Chondrocyte (in vitro differentiated cells): ENCODE measurements around the gene MRPL45. TPM values are rescaled to one million over a fixed set of nuclear protein-coding genes. Genes with fewer than 3 reads are reported as not detected.

Source experiments
- DNase-seq: peaks from one replicate; pipeline ENCODE4 v3.0.0; 2021; ENCODE audit warnings: mixed read lengths, low spot score
- H3K27ac Mint-ChIP-seq: one replicate; pipeline ENCODE4 v1.8.0; 2021; ENCODE audit warnings: mild to moderate bottlenecking, moderate library complexity, mixed read lengths; ENCODE audit not compliant: unreplicated experiment
- H3K27me3 Mint-ChIP-seq: 2 replicates; pipeline ENCODE4 v1.8.0; 2021; ENCODE audit warnings: low read depth, mixed read lengths
- H3K36me3 Mint-ChIP-seq: 2 replicates; pipeline ENCODE4 v1.8.0; 2021; ENCODE audit warnings: low read depth, mixed read lengths
- H3K4me1 Mint-ChIP-seq: 2 replicates; pipeline ENCODE4 v1.8.0; 2021; ENCODE audit warnings: low read depth, mild to moderate bottlenecking, mixed read lengths
- H3K4me3 Mint-ChIP-seq: one replicate; pipeline ENCODE4 v1.8.0; 2021; ENCODE audit warnings: mild to moderate bottlenecking, moderate library complexity, mixed read lengths; ENCODE audit not compliant: unreplicated experiment
- H3K9me3 Mint-ChIP-seq: 2 replicates; pipeline ENCODE4 v1.8.0; 2021; ENCODE audit warnings: low read depth, mixed read lengths
- CTCF ChIP-seq: fragments of 200-600 bp; sonication (generic); IDR thresholded peaks from 2 replicates; pipeline ENCODE4 v1.5.0; 2021; ENCODE audit warnings: antibody characterized with exemption, mild to moderate bottlenecking, moderate library complexity
- total RNA-seq: library from RNA; stranded (reverse); gene quantifications from 3 replicates; pipeline ENCODE4 v1.2.1, GENCODE V29; 2021

MRPL45 gene
- total RNA-seq, 1 donor from 2014 or later: 26.0 TPM

GRCh38 chr17:38343608-38344419 is 46.8 kb downstream of the MRPL45 start, which contains the start of gene GPR179:
TSS of gene GPR179 (minus strand) at chr17:38343956. CDS start at chr17:38343789, 167 bp downstream.
- no peaks in the 10 kb centered on the region for H3K9me3 Mint-ChIP-seq
- no peak for TF ChIP-seq CTCF
- H3K27ac Mint-ChIP-seq: no peak within 1 kb of the TSS

GRCh38 chr17:38344420-38344745 is 47.4 kb downstream of the MRPL45 start:
- peaks cover 3% of the 10 kb centered on the region for H3K27me3 Mint-ChIP-seq
- H3K4me1 Mint-ChIP-seq: peaks cover 5% of the 10 kb centered on the region
- H3K36me3 Mint-ChIP-seq: no peaks in the 10 kb centered on the region
- no peaks in the 10 kb centered on the region for H3K9me3 Mint-ChIP-seq
- no peak overlapping the region for H3K27ac Mint-ChIP-seq
- DNase-seq: no peak
- H3K4me3 Mint-ChIP-seq: no peak overlapping the region
- no peak for TF ChIP-seq CTCF

More at GRCh38 chr17:38343608-38344419, 46.8 kb downstream of the MRPL45 start, which contains the start of gene GPR179:
- peaks cover 4% of the 10 kb centered on the region for H3K27me3 Mint-ChIP-seq
- H3K4me1 Mint-ChIP-seq: peaks cover 3% of the 10 kb centered on the region
- DNase-seq: peak; percentile 60
- H3K4me3 Mint-ChIP-seq: no peak within 1 kb of the TSS
- no peaks in the 10 kb centered on the region for H3K36me3 Mint-ChIP-seq

- Mint-ChIP-seq H3K36me3 (no peaks in the 10 kb centered on the region), H3K27me3 (peaks cover 3% of the 10 kb centered on the region), H3K4me3 (no peak overlapping the region), H3K4me1 (peaks cover 5% of the 10 kb centered on the region), H3K9me3 (no peaks in the 10 kb centered on the region), H3K27ac (no peak overlapping the region)
- TF ChIP-seq CTCF: no peak
- DNase-seq: peak; percentile 51
Observed at GRCh38 chr17:38345743-38346142, 48.8 kb downstream of the MRPL45 start.

- Mint-ChIP-seq H3K4me1 (peaks cover 23% of the 10 kb centered on the region), H3K4me3 (no peak overlapping the region), H3K9me3 (no peaks in the 10 kb centered on the region), H3K27ac (peak overlapping the region; percentile 74), H3K36me3 (no peaks in the 10 kb centered on the region), H3K27me3 (no peaks in the 10 kb centered on the region)
- no peak for DNase-seq
- TF ChIP-seq CTCF: peak; percentile 94
Observed at GRCh38 chr17:38349097-38349730, 52.2 kb downstream of the MRPL45 start.

GRCh38 chr17:38350035-38350434 is 53.1 kb downstream of the MRPL45 start:
- DNase-seq: no peak
- no peak overlapping the region for H3K4me3 Mint-ChIP-seq
- H3K36me3 Mint-ChIP-seq: no peaks in the 10 kb centered on the region
- peak overlapping the region; percentile 74 for H3K27ac Mint-ChIP-seq
- peaks cover 31% of the 10 kb centered on the region for H3K4me1 Mint-ChIP-seq
- no peak for TF ChIP-seq CTCF
- no peaks in the 10 kb centered on the region for H3K9me3 Mint-ChIP-seq
- H3K27me3 Mint-ChIP-seq: no peaks in the 10 kb centered on the region
